PC-3 (cell line): ENCODE data around the gene HAUS7. TPM values are rescaled to one million over a fixed set of nuclear protein-coding genes. Genes with fewer than 3 reads are reported as not detected.

ENCODE experiments used
- ATAC-seq: fragments of 200-7000 bp; cut with Tn5 transposase; 2 replicates; pipeline ENCODE4 v1.9.1; 2020; ENCODE audit warnings: mild to moderate bottlenecking, moderate library complexity
- BruUV-seq: library from RNA; stranded (reverse); fragments of 400-500 nt; replicated peaks from 2 replicates; lab custom pipeline; 2021; lab: Mats Ljungman, UMichigan
- CTCF ChIA-PET: fragments of 300-600 bp; sonication (Branson Sonifier 250); formaldehyde crosslinking; loops from one replicate; lab custom pipeline; 2022; ENCODE audit warnings: antibody characterized with exemption; lab: Charles Lee
- POLR2A ChIA-PET: fragments of 300-600 bp; sonication (Branson Sonifier 250); formaldehyde crosslinking; loops from one replicate; lab custom pipeline; 2022; ENCODE audit warnings: antibody characterized with exemption; ENCODE audit not compliant: unreplicated experiment; lab: Charles Lee
- DNase-seq: peaks from one replicate; pipeline ENCODE4 v3.0.0-alpha.2; 2015
- H2AFZ ChIP-seq: fragments of 300-600 bp; sonication (generic); 2 replicates; pipeline ENCODE4 v1.6.0; 2016; ENCODE audit warnings: antibody characterized with exemption, low read length
- H3F3A ChIP-seq: fragments of 300-600 bp; sonication (generic); one replicate; pipeline ENCODE4 v1.6.0; 2017; ENCODE audit warnings: antibody characterized with exemption, low read length, control low read depth, mild to moderate bottlenecking; ENCODE audit not compliant: unreplicated experiment
- H3K27ac ChIP-seq: fragments of 300-600 bp; sonication (generic); 2 replicates; pipeline ENCODE4 v1.5.1; 2016; ENCODE audit warnings: mild to moderate bottlenecking, low read length
- H3K27me3 ChIP-seq: fragments of 300-600 bp; sonication (generic); 2 replicates; pipeline ENCODE4 v1.6.1; 2016; ENCODE audit warnings: low read length, mixed read lengths
- H3K36me3 ChIP-seq: fragments of 300-600 bp; sonication (generic); 2 replicates; pipeline ENCODE4 v1.6.1; 2016; ENCODE audit warnings: low read depth, mixed run types, low read length, mixed read lengths
- H3K4me1 ChIP-seq: fragments of 300-600 bp; sonication (generic); 2 replicates; pipeline ENCODE4 v1.5.1; 2016; ENCODE audit warnings: low read length; ENCODE audit not compliant: insufficient read depth
- H3K4me2 ChIP-seq: fragments of 300-600 bp; sonication (generic); 2 replicates; pipeline ENCODE4 v1.6.0; 2016; ENCODE audit warnings: low read length
- H3K4me3 ChIP-seq: fragments of 300-600 bp; sonication (generic); 2 replicates; pipeline ENCODE4 v1.5.1; 2016; ENCODE audit warnings: mild to moderate bottlenecking, low read length, mixed read lengths
- H3K79me2 ChIP-seq: fragments of 300-600 bp; sonication (generic); 2 replicates; pipeline ENCODE4 v1.6.1; 2017; ENCODE audit warnings: low read length, mixed read lengths
- H3K9ac ChIP-seq: fragments of 300-600 bp; sonication (generic); 2 replicates; pipeline ENCODE4 v1.6.0; 2016; ENCODE audit warnings: mild to moderate bottlenecking, low read length
- H3K9me2 ChIP-seq: fragments of 300-600 bp; sonication (generic); replicated peaks from 2 replicates; pipeline ENCODE4 v1.6.1; 2016; ENCODE audit warnings: mixed run types, low read length, mixed read lengths
- H3K9me3 ChIP-seq: fragments of 300-600 bp; sonication (generic); 2 replicates; pipeline ENCODE4 v1.6.1; 2016; ENCODE audit warnings: low read length, mixed read lengths
- H4K20me1 ChIP-seq: fragments of 300-600 bp; sonication (generic); 2 replicates; pipeline ENCODE4 v1.6.1; 2016; ENCODE audit warnings: low read length, mixed read lengths
- EZH2 ChIP-seq: fragments of 300-600 bp; sonication (generic); IDR thresholded peaks from one replicate; pipeline ENCODE4 v1.6.1; 2017; ENCODE audit warnings: antibody characterized with exemption, mild to moderate bottlenecking, low read length; ENCODE audit not compliant: unreplicated experiment
- EZH2phosphoT487 ChIP-seq: fragments of 300-600 bp; sonication (generic); IDR thresholded peaks from 2 replicates; pipeline ENCODE4 v1.6.1; 2018; ENCODE audit warnings: mild to moderate bottlenecking, antibody characterized with exemption, low read length, borderline replicate concordance
- intact Hi-C: fragments of 100-400 bp; cut with micrococcal nuclease; formaldehyde crosslinking; loops from 2 replicates; pipeline ENCODE4 v1.9.0; 2023
- total RNA-seq: library from RNA; depleted of rRNA; stranded (reverse); fragments of >200 nt; gene quantifications from 2 replicates; pipeline ENCODE4 v1.2.3, GENCODE V29; 2014
- TF ChIP-seq, protein P1 (sequence below): fragments of 300-600 bp; sonication (generic); conservative IDR thresholded peaks from 2 replicates; pipeline ENCODE4 v1.5.1; 2017; ENCODE audit warnings: antibody characterized with exemption, low read depth, mild to moderate bottlenecking, low read length

Gene HAUS7
- total RNA-seq, 1 experiment from 2014 or later = 46.0 TPM

- no peaks in the 10 kb centered on the region for H3K27me3 ChIP-seq
- H3K9me3 ChIP-seq = no peaks in the 10 kb centered on the region
- H3K4me2 ChIP-seq = no peak overlapping the region
- TF ChIP-seq EZH2 (no peak), EZH2phosphoT487 (no peak)
- TF ChIP-seq, protein P1, sequence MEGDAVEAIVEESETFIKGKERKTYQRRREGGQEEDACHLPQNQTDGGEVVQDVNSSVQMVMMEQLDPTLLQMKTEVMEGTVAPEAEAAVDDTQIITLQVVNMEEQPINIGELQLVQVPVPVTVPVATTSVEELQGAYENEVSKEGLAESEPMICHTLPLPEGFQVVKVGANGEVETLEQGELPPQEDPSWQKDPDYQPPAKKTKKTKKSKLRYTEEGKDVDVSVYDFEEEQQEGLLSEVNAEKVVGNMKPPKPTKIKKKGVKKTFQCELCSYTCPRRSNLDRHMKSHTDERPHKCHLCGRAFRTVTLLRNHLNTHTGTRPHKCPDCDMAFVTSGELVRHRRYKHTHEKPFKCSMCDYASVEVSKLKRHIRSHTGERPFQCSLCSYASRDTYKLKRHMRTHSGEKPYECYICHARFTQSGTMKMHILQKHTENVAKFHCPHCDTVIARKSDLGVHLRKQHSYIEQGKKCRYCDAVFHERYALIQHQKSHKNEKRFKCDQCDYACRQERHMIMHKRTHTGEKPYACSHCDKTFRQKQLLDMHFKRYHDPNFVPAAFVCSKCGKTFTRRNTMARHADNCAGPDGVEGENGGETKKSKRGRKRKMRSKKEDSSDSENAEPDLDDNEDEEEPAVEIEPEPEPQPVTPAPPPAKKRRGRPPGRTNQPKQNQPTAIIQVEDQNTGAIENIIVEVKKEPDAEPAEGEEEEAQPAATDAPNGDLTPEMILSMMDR = no peak
- no peak overlapping the region for H2AFZ ChIP-seq
- no peaks in the 10 kb centered on the region for H3F3A ChIP-seq
- no peak overlapping the region for H3K27ac ChIP-seq
- CTCF ChIA-PET = no interaction called here
- ATAC-seq (no peak), DNase-seq (no peak)
- no peaks in the 10 kb centered on the region for H4K20me1 ChIP-seq
- H3K4me3 ChIP-seq = no peak overlapping the region
- intact Hi-C loops = no loop called here
- no peaks in the 10 kb centered on the region for H3K4me1 ChIP-seq
- H3K36me3 ChIP-seq = 0 out of 2 replicates have a peak, but pooled peaks cover 4% of the 10 kb centered on the region
- no peaks in the 10 kb centered on the region for H3K79me2 ChIP-seq
- POLR2A ChIA-PET = no interaction called here
- no TSS peak for BruUV-seq
- no peak overlapping the region for H3K9ac ChIP-seq
- no peaks in the 10 kb centered on the region for H3K9me2 ChIP-seq
Measured at GRCh38 chrX:153455571-153455970, 14.8 kb downstream of the HAUS7 start.

- intact Hi-C loops = no loop called here
- Histone ChIP-seq H3K79me2 (no peaks in the 10 kb centered on the region), H4K20me1 (no peaks in the 10 kb centered on the region), H3K4me1 (no peaks in the 10 kb centered on the region), H3K36me3 (0 out of 2 replicates have a peak, but pooled peaks cover 2% of the 10 kb centered on the region), H3K4me2 (no peak overlapping the region), H3K4me3 (no peak overlapping the region), H3K9ac (no peak overlapping the region), H3K27me3 (no peaks in the 10 kb centered on the region), H3F3A (no peaks in the 10 kb centered on the region), H3K9me2 (no peaks in the 10 kb centered on the region), H3K27ac (no peak overlapping the region), H3K9me3 (no peaks in the 10 kb centered on the region), H2AFZ (no peak overlapping the region)
- BruUV-seq = no TSS peak
- ATAC-seq = no peak
- DNase-seq = no peak
- no peak for TF ChIP-seq EZH2
- TF ChIP-seq EZH2phosphoT487 = no peak
- TF ChIP-seq, protein P1 = no peak
- ChIA-PET CTCF (no interaction called here), POLR2A (no interaction called here)
Measured at GRCh38 chrX:153454901-153455550, 15.3 kb downstream of the HAUS7 start.

DNA sequence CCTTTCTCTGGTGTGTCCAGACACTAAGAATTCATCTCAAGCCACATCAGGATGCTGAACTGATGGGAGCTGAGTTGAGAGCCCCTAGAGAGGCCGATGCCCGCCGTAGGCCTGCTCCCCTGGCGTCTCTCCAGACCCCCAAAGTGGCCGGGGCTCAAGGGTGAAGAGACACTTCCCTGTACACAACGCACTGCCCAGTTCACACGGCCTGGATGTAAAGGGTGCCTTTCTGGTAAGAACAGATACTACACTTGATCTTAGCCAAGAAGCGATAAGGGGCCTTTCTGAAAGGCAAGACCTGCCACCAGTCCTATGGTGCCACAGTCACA lies 19.5 kb downstream of the HAUS7 start:
- Histone ChIP-seq H3K4me2 (no peak overlapping the region), H3K4me1 (no peaks in the 10 kb centered on the region), H2AFZ (no peak overlapping the region), H3K36me3 (no peaks in the 10 kb centered on the region), H4K20me1 (no peaks in the 10 kb centered on the region), H3K27ac (no peak overlapping the region), H3F3A (no peaks in the 10 kb centered on the region), H3K9me3 (no peaks in the 10 kb centered on the region), H3K4me3 (no peak overlapping the region), H3K9ac (no peak overlapping the region), H3K79me2 (no peaks in the 10 kb centered on the region), H3K27me3 (no peaks in the 10 kb centered on the region), H3K9me2 (no peaks in the 10 kb centered on the region)
- ATAC-seq (no peak), DNase-seq (no peak)
- ChIA-PET CTCF (no interaction called here), POLR2A (no interaction called here)
- intact Hi-C loops = no loop called here
- no TSS peak for BruUV-seq
- TF ChIP-seq, protein P1 = no peak
- no peak for TF ChIP-seq EZH2
- no peak for TF ChIP-seq EZH2phosphoT487
